Measurements from ENCODE around the gene OR8K1. TPM values are rescaled to one million over a fixed set of nuclear protein-coding genes. Genes with fewer than 3 reads are reported as not detected.

The OR8K1 gene
- polyA plus RNA-seq, 1 donor from 2014 or later = not detected

- Histone ChIP-seq H3K27me3 (ENCODE audit: insufficient read depth, low read depth, low read length) (no peaks in the 10 kb centered on the region), H2AFZ (ENCODE audit: low read depth, low read length) (no peak overlapping the region), H3K9me2 (ENCODE audit: insufficient read depth, low read length) (no peaks in the 10 kb centered on the region), H4K20me1 (ENCODE audit: insufficient read depth) (no peaks in the 10 kb centered on the region), H3K36me3 (ENCODE audit: insufficient read depth, low read length) (no peaks in the 10 kb centered on the region), H3F3A (ENCODE audit: insufficient read depth, low read length, poor library complexity, severe bottlenecking) (peaks cover 3% of the 10 kb centered on the region), H3K4me2 (ENCODE audit: low read length) (no peak overlapping the region), H3K9me3 (ENCODE audit: low read length) (no peaks in the 10 kb centered on the region), H3K4me3 (ENCODE audit: low read length) (no peak overlapping the region), H3K79me2 (replicated peaks; ENCODE audit: insufficient read depth, low read length) (no peaks in the 10 kb centered on the region), H3K9ac (ENCODE audit: low read length) (no peak overlapping the region), H3K27ac (ENCODE audit: low read length) (no peak overlapping the region)
- TF ChIP-seq MXI1 (conservative IDR thresholded peaks at IDR 0.05; ENCODE audit: poor library complexity, severe bottlenecking) = no peak
- no peak for TF ChIP-seq EZH2 (IDR thresholded peaks at IDR 0.05; ENCODE audit: borderline replicate concordance, insufficient read depth, low read length, poor library complexity, severe bottlenecking)
- TF ChIP-seq POLR2AphosphoS5 (IDR thresholded peaks at IDR 0.05) = no peak
- TF ChIP-seq REST (IDR thresholded peaks at IDR 0.05; ENCODE audit: borderline replicate concordance) = no peak
- TF ChIP-seq EP300 (conservative IDR thresholded peaks at IDR 0.05; ENCODE audit: poor library complexity, severe bottlenecking) = no peak
- TF ChIP-seq TAF1 (IDR thresholded peaks at IDR 0.05; ENCODE audit: low read depth) = no peak
- no peak for TF ChIP-seq SMC3 (conservative IDR thresholded peaks at IDR 0.05; ENCODE audit: poor library complexity)
- no peak for TF ChIP-seq CTCF (IDR thresholded peaks at IDR 0.05; ENCODE audit: poor library complexity, severe bottlenecking)
- TF ChIP-seq RAD21 (conservative IDR thresholded peaks at IDR 0.05) = no peak
Observed at GRCh38 chr11:56307836-56308235, 38.0 kb upstream of the OR8K1 start.

GRCh38 chr11:56314844-56315243, 31.0 kb upstream of the OR8K1 start, which contains the start of gene OR8K3:
TSS of gene OR8K3 (plus strand) at chr11:56315144. CDS start at chr11:56318307, 3,163 bp downstream.
- no peaks in the 10 kb centered on the region for H3K9me3 ChIP-seq (ENCODE audit: low read length)
- no peaks in the 10 kb centered on the region for H3K27me3 ChIP-seq (ENCODE audit: insufficient read depth, low read depth, low read length)
- H3K9ac ChIP-seq (ENCODE audit: low read length) = no peak within 1 kb of the TSS
- no peak within 1 kb of the TSS for H3K27ac ChIP-seq (ENCODE audit: low read length)
- H3K36me3 ChIP-seq (ENCODE audit: insufficient read depth, low read length) = no peaks in the 10 kb centered on the region
- H3K4me3 ChIP-seq (ENCODE audit: low read length) = no peak within 1 kb of the TSS
- H3F3A ChIP-seq (ENCODE audit: insufficient read depth, low read length, poor library complexity, severe bottlenecking) = peaks cover 3% of the 10 kb centered on the region
- no peak within 1 kb of the TSS for H2AFZ ChIP-seq (ENCODE audit: low read depth, low read length)
- no peaks in the 10 kb centered on the region for H3K9me2 ChIP-seq (ENCODE audit: insufficient read depth, low read length)
- TF ChIP-seq EP300 (conservative IDR thresholded peaks at IDR 0.05; ENCODE audit: poor library complexity, severe bottlenecking) (peak; percentile 38), RAD21 (conservative IDR thresholded peaks at IDR 0.05) (no peak)
- no peak within 1 kb of the TSS for H3K4me2 ChIP-seq (ENCODE audit: low read length)
- H4K20me1 ChIP-seq (ENCODE audit: insufficient read depth) = no peaks in the 10 kb centered on the region
- no peaks in the 10 kb centered on the region for H3K79me2 ChIP-seq (replicated peaks; ENCODE audit: insufficient read depth, low read length)
